ENCODE measurements around the gene PER3. TPM values are rescaled to one million over a fixed set of nuclear protein-coding genes. Genes with fewer than 3 reads are reported as not detected.

Gene PER3
- total RNA-seq, 3 donors from 2014 or later, result 3.8 to 5.4 (median 4.3) TPM

DNA sequence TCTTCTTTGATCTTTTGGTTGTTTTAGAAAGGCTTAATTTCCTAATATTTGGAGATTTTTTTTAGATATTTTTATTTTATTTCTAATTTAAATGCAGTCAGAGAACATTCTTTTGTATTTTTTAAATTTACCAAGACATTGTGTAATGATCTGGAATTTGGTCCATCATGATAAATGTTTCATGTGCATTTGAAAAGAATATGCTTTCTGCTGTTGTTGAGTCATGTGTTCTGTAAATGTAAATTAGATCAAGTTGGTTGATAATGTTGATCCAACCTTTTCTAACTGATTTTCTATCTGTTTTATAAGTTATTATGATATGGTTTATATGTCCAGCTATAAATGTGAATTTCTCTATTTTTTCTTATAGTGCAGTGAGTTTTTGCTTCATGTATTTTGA is 48.9 kb downstream of the PER3 start:
- Mint-ChIP-seq H3K9me3 (no peaks in the 10 kb centered on the region), H3K36me3 (ENCODE audit: insufficient read depth) (peaks cover 25% of the 10 kb centered on the region), H3K27me3 (ENCODE audit: low read depth) (no peaks in the 10 kb centered on the region), H3K4me3 (no peak overlapping the region), H3K4me1 (ENCODE audit: low read depth) (peaks cover 8% of the 10 kb centered on the region)
- ATAC-seq, result no peak
- DNase-seq, result no peak

DNA sequence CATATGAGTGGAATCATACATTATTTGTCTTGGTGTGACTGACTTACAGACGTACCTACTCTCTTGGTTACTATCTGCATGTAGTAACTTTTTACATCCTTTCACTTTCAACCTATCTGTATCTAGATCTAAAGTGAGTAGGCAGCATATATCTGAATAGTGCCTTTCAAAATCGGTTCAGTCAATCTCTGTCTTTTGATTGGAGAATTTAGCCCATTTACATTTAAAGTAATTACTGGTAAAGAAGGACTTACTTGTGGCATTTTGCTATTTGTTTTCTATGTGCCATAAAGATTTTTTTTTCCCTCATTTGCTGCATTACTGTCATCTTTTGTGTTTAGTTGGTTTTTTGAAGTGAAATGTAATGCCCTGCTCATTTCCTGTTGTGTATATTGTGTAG is 54.6 kb downstream of the PER3 start:
- Mint-ChIP-seq H3K36me3 (ENCODE audit: insufficient read depth) (peaks cover 50% of the 10 kb centered on the region), H3K4me1 (ENCODE audit: low read depth) (no peaks in the 10 kb centered on the region), H3K4me3 (no peak overlapping the region), H3K9me3 (peaks cover 7% of the 10 kb centered on the region), H3K27me3 (ENCODE audit: low read depth) (no peaks in the 10 kb centered on the region)
- DNase-seq (no peak), ATAC-seq (no peak)

DNA sequence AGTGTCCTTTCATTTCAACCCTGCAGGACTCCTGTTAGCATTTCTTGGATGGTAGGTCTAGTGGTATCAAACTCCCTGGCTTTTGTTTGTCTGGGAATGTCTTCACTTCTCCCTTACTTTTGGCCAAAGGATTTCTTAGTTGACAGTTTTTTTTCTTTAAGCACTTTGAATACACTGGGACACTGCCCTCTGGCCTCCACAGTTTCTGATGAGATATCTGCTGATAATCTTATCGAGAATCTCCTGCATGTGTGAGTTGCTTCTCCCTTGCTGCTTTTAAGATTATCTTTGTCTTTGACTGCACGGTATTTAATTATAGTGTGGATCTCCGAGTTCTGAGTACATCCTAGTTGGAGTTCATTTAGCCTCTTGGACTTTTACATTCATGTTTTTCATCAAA is 55.4 kb downstream of the PER3 start:
- H3K4me1 Mint-ChIP-seq (ENCODE audit: low read depth), result no peaks in the 10 kb centered on the region
- H3K9me3 Mint-ChIP-seq, result peaks cover 7% of the 10 kb centered on the region
- H3K36me3 Mint-ChIP-seq (ENCODE audit: insufficient read depth), result peaks cover 52% of the 10 kb centered on the region
- no peaks in the 10 kb centered on the region for H3K27me3 Mint-ChIP-seq (ENCODE audit: low read depth)
- ATAC-seq, result no peak
- H3K4me3 Mint-ChIP-seq, result no peak overlapping the region
- no peak for DNase-seq

DNA sequence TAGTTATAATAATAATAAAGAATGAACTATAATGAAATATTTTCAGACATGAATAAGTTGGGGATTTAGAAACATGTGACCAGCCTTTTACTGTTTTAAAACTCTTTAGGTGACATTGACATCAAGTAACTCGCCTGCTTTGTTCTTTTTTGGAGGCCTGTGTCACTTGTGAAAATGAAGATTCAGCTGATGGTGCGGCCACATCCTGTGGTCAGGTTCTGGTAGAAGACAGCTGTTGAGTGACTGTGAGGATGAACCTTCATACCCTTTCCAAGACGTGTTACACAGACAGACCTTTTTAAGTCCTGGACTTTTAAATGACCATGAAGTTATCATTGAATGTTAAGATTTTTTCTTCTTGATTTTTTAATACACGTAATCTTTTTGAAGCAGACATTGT is 58.4 kb downstream of the PER3 start:
- Mint-ChIP-seq H3K4me1 (ENCODE audit: low read depth) (no peaks in the 10 kb centered on the region), H3K27me3 (ENCODE audit: low read depth) (no peaks in the 10 kb centered on the region), H3K36me3 (ENCODE audit: insufficient read depth) (peaks cover 33% of the 10 kb centered on the region), H3K4me3 (no peak overlapping the region), H3K9me3 (peaks cover 7% of the 10 kb centered on the region)
- DNase-seq (no peak), ATAC-seq (no peak)

DNA sequence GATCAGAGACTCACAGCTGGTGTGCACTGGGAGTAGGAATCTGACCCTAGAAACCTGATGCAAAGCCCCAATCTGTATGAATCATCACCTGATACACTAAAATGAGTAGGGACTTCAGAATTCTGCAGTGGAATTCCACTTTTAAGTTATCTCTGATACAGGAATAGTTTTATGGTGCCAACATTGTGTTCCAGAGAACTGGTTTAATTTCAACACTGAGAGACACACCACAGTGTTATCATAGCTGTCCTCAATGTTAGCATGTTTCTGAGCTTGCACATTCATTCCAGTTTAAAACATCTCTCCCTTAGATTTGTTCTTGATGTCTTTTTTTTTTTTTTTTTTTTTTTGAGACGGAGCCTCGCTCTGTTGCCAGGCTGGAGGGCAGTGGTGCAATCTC is 61.7 kb downstream of the PER3 start:
- no peak overlapping the region for H3K4me3 Mint-ChIP-seq
- no peaks in the 10 kb centered on the region for H3K4me1 Mint-ChIP-seq (ENCODE audit: low read depth)
- ATAC-seq, result no peak
- peaks cover 11% of the 10 kb centered on the region for H3K36me3 Mint-ChIP-seq (ENCODE audit: insufficient read depth)
- DNase-seq, result no peak
- no peaks in the 10 kb centered on the region for H3K9me3 Mint-ChIP-seq
- H3K27me3 Mint-ChIP-seq (ENCODE audit: low read depth), result no peaks in the 10 kb centered on the region

DNA sequence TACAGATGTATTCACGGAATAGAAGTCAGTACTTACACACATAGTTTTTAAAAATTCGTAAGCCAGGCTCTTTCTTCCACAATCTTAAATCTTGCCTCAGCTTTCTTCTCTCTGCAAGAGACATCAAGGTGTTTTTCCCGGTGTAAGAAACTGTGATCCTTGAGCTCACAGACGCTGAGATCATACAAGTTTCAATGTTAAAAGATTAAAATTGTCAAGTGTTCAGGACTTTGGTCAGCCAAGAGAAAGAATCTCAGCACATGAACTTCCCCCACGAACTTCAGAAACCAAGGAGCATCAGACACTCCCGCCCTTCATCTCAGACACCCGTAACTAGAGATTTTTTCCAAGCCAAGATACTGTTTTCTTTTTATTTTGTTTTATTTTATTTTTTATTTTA is 62.6 kb downstream of the PER3 start:
- Mint-ChIP-seq H3K4me1 (ENCODE audit: low read depth) (no peaks in the 10 kb centered on the region), H3K36me3 (ENCODE audit: insufficient read depth) (peaks cover 3% of the 10 kb centered on the region), H3K4me3 (no peak overlapping the region), H3K9me3 (no peaks in the 10 kb centered on the region), H3K27me3 (ENCODE audit: low read depth) (no peaks in the 10 kb centered on the region)
- no peak for ATAC-seq
- no peak for DNase-seq

DNA sequence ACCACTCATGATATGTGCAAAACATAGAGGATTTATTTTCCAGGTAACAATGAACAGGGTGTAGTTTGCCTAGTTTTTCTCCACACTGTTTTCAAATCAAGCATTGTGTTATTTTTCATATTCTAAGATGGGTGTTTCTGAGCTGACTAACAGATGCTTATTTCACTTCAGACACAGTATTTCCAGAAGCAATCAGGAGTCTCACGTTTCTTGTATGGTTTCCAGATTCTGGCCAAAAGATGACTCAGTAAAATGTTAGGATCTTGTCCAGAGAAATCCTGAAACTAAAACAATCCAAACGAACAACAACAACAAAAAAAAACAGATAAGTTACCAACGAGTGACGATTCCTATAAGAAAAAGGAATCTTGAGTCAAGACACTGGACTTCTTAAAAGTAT is 63.5 kb downstream of the PER3 start:
- DNase-seq, result no peak
- Mint-ChIP-seq H3K9me3 (no peaks in the 10 kb centered on the region), H3K4me1 (ENCODE audit: low read depth) (no peaks in the 10 kb centered on the region), H3K36me3 (ENCODE audit: insufficient read depth) (peaks cover 3% of the 10 kb centered on the region), H3K27me3 (ENCODE audit: low read depth) (no peaks in the 10 kb centered on the region), H3K4me3 (no peak overlapping the region)
- no peak for ATAC-seq

DNA sequence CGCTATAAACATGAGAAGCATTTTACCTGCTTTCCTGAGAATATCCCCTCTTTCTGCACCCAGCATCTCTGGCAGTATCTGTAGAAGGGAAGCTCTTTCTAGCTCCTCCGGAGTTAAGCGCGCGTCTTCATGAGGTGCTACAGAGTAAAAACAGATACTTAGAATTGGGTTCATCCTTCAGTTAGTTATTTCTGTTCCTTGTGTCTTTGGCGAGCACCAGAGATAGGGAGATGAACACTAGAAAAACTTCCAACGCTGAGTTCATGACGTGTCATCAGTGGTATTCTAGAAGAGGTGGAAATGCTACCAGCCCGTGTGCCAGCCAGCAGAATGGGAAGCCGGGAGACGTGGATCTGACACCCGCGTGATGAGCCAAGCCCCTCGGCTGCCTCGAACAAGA is 66.7 kb downstream of the PER3 start:
- Mint-ChIP-seq H3K36me3 (ENCODE audit: insufficient read depth) (no peaks in the 10 kb centered on the region), H3K9me3 (no peaks in the 10 kb centered on the region), H3K4me3 (no peak overlapping the region), H3K27me3 (ENCODE audit: low read depth) (no peaks in the 10 kb centered on the region), H3K4me1 (ENCODE audit: low read depth) (no peaks in the 10 kb centered on the region)
- ATAC-seq (no peak), DNase-seq (no peak)

DNA sequence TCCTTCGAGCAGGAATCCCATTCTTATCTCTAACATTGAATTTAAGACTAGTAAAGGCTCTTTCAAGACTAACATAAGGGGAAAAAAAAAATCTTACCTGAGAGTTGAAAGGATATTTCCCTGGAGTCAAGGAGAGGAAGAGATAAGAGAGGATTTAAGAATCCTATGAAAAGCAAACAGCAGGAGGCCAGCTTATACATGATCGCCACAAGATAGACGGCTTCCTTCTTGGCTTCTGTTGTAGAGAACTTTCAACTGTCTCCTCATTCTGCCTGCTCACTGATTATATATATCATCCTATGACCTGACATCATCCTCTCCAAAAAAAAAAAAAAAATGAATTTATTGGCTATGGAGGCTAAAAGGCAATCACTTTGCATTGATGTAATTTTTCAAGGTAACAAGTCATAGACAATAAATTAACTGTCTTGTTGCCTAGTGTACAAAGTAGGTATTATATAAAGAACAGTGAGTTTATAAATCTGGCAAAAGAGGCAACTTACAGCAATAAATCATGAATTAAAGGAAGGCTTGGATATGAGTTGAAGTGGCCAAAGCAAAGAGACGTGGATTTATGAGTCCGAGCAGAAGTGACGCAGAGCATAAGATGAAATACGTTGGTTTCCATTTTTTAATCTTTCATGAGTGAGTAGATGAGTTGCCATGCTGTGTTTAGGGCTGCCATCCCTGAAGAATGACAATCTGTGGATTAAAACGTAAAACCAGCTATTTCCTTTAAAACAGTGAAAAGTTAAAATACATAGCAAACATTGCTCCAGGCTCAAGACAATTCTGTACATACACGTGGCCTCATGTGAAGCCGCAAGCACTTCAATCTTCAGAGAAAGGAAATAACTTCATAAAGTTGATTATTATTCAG is 69.0 kb downstream of the PER3 start, which contains the start of gene UTS2:
TSS of gene UTS2 (minus strand) at position 262 of the 880 bp plus-strand sequence. CDS start at position 200, 62 bp downstream.
- peaks cover 4% of the 10 kb centered on the region for H3K4me1 Mint-ChIP-seq (ENCODE audit: low read depth)
- H3K36me3 Mint-ChIP-seq (ENCODE audit: insufficient read depth), result no peaks in the 10 kb centered on the region
- no peak within 1 kb of the TSS for H3K4me3 Mint-ChIP-seq
- H3K27me3 Mint-ChIP-seq (ENCODE audit: low read depth), result no peaks in the 10 kb centered on the region
- DNase-seq, result no peak
- no peaks in the 10 kb centered on the region for H3K9me3 Mint-ChIP-seq
- ATAC-seq, result no peak

DNA sequence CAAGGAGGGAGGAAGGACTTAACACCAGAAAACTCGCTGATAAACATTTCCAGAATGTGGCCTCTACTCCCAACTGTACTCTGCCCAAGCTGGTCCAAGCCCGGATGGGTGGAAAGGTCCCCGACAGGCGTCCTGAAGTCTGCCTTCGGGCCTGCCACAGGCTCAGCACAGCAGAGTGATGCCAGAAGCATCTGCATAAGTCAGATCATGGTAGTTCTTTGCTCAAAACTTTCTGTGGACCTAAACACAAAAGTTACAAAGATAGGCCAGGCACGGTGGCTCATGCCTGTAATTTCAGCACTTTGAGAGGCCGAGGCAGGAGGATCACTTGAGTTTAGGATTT is 69.6 kb downstream of the PER3 start:
- peaks cover 4% of the 10 kb centered on the region for H3K4me1 Mint-ChIP-seq (ENCODE audit: low read depth)
- DNase-seq, result no peak
- no peak for ATAC-seq

DNA sequence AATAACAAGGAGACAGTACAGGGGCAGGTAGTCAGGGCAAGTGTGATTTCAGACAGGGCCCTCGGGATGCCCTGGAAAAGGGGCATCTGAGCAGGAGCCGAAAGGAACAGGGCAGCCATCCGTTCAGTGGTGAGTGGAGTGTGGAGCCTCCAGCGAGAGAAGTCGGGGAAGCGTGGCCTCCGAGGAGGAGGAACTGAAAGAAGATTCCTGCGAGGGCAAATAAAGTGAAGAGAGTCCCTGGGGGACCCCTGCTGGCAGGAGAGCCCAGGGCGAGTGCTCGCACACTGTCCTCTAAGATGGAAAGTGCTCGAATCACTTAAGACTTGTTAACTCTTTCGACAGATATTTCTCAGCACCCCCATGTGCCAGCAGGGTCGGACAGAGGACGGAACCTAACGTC is 72.3 kb downstream of the PER3 start:
- H3K4me3 Mint-ChIP-seq, result no peak overlapping the region

More for the DNA sequence above, 69.6 kb downstream of the PER3 start:
- Mint-ChIP-seq H3K4me3 (no peak overlapping the region), H3K9me3 (no peaks in the 10 kb centered on the region), H3K27me3 (ENCODE audit: low read depth) (no peaks in the 10 kb centered on the region), H3K36me3 (ENCODE audit: insufficient read depth) (no peaks in the 10 kb centered on the region)

DNA sequence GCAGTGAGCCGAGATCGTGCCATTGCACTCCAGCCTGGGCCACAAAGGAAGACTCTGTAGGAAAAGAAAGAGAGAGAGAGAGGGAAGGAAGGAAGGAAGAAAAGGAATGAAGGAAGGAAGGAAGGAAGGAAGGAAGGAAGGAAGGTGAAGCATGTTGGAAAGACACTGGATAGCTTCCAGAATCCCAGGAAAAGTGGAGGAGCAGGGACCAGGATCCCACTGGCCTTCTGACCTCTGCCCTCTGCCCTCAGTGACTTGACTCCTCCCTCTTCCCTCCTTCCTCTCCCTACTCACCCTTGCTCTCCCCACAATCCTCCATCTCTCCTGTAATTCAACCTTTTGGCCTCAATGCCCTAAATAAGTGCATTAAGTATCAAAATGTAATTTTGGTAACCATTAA is 72.9 kb downstream of the PER3 start:
- DNase-seq (no peak), ATAC-seq (no peak)
- Mint-ChIP-seq H3K9me3 (no peaks in the 10 kb centered on the region), H3K4me3 (no peak overlapping the region), H3K4me1 (ENCODE audit: low read depth) (peaks cover 4% of the 10 kb centered on the region), H3K36me3 (ENCODE audit: insufficient read depth) (no peaks in the 10 kb centered on the region), H3K27me3 (ENCODE audit: low read depth) (no peaks in the 10 kb centered on the region)

More for the DNA sequence above, 72.3 kb downstream of the PER3 start:
- ATAC-seq (no peak), DNase-seq (no peak)
- H3K36me3 Mint-ChIP-seq (ENCODE audit: insufficient read depth), result no peaks in the 10 kb centered on the region
- no peaks in the 10 kb centered on the region for H3K27me3 Mint-ChIP-seq (ENCODE audit: low read depth)
- H3K9me3 Mint-ChIP-seq, result no peaks in the 10 kb centered on the region
- peaks cover 4% of the 10 kb centered on the region for H3K4me1 Mint-ChIP-seq (ENCODE audit: low read depth)

DNA sequence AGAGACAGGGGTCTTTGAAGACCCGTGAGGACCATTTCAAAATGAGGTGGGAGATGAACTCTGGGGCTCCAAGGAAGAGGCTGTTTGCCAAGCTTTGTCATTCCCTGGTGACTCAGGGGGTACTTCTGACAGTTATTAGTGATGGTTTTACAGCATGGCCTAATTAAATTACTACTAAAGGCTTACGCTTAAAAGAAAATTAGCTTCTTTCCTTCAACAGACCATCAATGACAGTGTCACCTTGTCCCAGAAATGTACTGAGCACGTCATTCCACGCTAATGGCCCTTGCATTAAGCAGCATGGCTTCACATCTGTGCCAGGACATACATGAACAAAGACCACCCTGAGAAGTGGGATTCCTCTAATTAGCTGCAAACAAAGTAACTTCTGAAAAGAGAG is 73.9 kb downstream of the PER3 start:
- no peaks in the 10 kb centered on the region for H3K27me3 Mint-ChIP-seq (ENCODE audit: low read depth)
- H3K4me1 Mint-ChIP-seq (ENCODE audit: low read depth), result peaks cover 4% of the 10 kb centered on the region

DNA sequence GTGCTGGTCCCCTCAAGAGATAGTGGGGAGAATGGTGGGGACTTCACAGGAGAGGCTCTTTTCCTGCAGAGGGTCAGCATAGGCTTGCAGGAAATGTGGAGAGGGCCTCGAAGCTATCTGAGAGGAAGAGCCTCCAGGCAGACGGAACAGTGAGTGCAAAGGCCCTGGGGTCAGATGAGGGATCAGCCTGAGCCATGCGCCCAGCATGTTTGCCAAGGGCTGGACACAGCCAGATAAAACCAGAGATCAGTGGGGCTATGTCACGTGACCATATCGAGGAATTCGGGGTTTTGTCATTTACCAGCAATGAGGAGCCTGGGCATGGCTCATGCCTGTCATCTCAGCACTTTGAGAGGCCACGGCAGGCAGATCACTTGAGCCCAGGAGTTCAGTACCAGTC is 75.3 kb downstream of the PER3 start:
- peaks cover 4% of the 10 kb centered on the region for H3K4me1 Mint-ChIP-seq (ENCODE audit: low read depth)
- no peaks in the 10 kb centered on the region for H3K9me3 Mint-ChIP-seq
- DNase-seq (no peak), ATAC-seq (no peak)
- no peak overlapping the region for H3K4me3 Mint-ChIP-seq
- no peaks in the 10 kb centered on the region for H3K36me3 Mint-ChIP-seq (ENCODE audit: insufficient read depth)
- no peaks in the 10 kb centered on the region for H3K27me3 Mint-ChIP-seq (ENCODE audit: low read depth)

More for the DNA sequence above, 73.9 kb downstream of the PER3 start:
- Mint-ChIP-seq H3K36me3 (ENCODE audit: insufficient read depth) (no peaks in the 10 kb centered on the region), H3K4me3 (no peak overlapping the region), H3K9me3 (no peaks in the 10 kb centered on the region)
- no peak for DNase-seq
- no peak for ATAC-seq

DNA sequence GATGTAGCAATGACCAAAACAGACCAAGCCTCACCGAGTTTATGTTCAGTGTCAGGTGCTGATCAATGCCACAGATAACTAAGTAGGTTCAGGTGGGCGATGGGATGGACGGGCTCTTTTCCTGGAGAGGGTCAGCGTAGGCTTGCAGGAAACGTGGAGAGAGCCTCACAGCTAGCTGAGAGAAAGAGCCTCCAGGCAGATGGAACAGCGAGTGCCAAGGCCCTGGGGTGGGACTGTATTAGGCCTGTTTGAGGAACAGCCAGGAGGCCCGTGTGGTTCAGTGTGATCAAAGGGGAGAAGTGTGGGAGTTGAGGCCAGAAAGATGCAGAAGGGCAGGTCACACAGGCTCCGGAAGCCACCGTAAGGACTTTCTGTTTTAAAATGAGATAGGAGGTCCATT is 76.0 kb downstream of the PER3 start:
- Mint-ChIP-seq H3K36me3 (ENCODE audit: insufficient read depth) (no peaks in the 10 kb centered on the region), H3K27me3 (ENCODE audit: low read depth) (no peaks in the 10 kb centered on the region), H3K9me3 (no peaks in the 10 kb centered on the region), H3K4me3 (no peak overlapping the region), H3K4me1 (ENCODE audit: low read depth) (peaks cover 4% of the 10 kb centered on the region)
- no peak for ATAC-seq
- DNase-seq, result no peak
